ENCODE measurements around the gene RCAN2.
"Not testable (repeated sequence)": the region's sequence is repeated elsewhere in the genome, so short reads cannot be mapped to it uniquely, and the experiment has no call there.

Gene RCAN2

DNA sequence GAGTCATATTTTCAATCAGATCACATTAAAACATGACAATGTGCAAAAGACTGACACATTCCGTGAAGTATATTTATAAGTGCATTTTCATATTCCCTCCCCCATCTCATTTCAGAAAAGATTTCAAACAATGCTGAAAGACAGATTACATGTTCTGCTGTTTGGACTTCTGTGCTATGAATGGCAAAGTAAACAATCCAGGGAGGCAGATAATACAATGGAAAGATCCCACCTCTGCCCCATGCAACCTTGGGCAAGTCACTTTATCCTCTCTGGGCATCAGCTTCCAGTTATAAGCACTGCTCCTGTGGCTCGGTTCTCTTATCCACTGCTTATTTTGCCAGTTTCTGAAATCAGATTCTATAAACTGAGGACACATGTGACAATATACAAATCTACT, 110.2 kb downstream of the RCAN2 start:
- no peak for DNase-seq

DNA sequence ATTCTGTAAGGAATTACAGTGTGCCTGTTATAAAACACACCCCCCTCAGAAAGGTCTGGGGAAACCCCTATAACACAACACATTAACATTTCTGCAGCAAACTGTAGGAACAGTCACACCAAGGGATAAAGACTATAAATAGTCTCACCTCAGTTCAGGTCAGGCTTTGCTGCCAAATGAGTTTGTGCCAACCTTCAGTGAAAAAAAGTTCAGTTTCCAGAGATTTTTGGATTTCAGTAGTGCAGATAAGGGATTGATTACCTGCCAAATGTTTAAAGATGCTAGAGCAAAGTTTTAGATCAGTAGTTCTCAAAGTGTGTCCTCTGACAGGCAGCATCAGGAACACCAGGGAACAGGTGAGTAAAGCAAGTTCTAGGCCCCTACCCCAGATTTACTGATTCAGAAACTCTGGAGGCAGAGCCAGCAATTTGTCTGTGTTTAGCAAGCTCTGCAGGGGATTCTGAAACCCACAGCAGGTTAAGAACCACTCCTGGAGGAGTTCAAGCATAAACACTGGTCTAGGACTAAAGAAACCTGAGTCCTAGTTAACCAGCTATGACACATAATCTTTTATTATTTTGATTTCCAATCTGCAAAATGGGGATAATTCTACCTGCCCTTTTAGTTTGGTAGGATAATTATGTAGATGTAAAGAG, 111.0 kb downstream of the RCAN2 start:
- DNase-seq, result no peak

DNA sequence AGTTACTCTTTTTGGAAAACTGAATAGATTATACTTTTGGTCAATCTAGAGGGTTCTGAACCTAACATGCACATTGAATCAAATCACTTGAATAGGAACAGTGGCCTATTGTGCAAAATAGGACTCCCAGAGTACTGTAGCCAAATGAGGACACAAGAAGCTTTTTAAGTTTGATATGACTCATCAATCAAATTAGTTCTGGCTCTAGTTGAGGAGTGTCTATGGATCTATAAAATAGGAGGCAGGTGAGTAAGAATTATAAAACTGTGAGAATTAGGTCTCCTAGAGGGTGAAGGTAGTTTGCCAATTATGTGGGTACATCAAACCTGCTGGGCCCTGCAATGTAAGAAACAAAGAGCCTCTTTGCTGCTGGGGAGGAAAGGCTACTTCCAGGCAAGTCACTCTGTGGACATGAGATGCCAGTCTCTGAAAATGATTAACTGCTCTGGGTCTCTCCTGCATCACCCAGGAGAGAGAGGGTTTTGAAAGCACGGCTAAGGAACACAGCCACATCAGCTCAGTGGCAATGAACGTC, 112.3 kb downstream of the RCAN2 start:
- DNase-seq, result no peak

DNA sequence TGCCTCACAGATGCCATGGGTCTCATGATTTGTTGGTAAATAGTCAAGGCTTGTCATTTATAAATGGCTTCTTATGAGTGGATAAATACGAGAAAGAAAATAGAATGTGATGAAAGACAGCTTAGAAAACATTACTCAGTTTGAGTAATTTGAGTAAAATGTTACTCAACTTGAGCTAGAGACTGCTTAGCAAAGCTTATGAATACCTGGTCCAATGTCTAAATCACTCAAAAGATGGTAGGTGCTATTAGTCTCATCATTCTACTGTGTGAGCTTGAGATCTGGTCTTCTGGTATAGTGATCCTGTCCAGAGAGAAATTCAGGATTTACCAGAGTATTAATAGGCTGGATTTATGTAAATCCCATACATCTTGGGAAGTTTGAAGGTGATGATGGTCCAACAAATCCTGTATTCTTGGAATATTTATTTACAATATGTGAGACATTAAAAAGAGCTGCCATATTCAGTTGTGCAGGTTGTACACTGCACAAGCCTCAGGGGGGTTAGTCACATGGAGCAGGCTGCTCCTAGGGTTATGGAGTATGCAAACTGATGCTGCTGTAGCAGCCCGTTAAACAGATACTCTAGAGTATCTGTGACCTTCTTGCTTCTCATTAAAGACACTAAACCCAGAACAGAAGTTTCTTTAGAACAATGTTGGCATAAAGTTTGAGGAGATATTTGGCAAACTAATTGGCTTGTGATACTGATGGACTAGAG, 112.9 kb downstream of the RCAN2 start:
- no peak for DNase-seq

DNA sequence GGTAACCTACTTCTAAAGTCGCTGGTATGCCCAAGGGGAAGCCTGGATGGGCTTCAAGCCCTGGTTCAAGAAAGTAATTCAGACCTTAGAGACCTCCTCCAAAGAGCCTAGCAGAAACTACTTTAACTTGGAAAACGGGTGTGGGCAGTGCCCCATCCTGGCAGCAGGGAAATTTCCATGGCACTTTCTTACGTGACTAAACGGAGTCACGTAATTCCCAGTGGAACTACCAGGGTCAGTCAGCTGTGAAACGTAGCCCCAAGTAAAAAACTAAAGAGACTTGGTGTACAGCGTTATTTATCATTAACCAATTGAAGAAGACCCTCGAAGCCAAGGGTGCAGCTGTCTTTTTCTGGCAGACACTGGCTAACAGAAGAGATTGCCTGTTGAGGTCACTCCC, 114.0 kb downstream of the RCAN2 start:
- no peak for DNase-seq

DNA sequence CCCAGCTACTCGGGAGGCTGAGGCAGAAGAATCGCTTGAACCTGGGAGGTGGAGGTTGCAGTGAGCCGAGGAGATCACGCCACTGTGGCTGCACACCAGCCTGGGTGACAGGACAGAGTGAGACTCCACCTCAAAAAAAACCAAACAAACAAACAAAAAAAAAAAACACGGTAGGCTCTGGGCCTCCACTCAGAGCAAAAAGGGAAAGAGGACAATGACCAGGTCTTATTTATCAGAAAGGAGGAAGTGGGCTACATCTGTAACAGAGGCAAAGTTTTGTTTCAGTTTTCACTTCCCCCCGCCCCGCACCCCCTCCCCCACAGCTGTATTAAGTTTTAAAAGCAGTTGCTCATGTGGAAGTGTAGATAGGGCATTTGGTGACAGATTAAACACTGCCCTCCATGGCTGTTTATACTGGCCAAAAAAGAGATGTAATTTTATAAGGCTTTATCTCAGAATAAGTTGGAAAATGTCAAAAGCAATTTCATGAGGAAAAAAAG, 114.6 kb downstream of the RCAN2 start:
- no peak for DNase-seq

DNA sequence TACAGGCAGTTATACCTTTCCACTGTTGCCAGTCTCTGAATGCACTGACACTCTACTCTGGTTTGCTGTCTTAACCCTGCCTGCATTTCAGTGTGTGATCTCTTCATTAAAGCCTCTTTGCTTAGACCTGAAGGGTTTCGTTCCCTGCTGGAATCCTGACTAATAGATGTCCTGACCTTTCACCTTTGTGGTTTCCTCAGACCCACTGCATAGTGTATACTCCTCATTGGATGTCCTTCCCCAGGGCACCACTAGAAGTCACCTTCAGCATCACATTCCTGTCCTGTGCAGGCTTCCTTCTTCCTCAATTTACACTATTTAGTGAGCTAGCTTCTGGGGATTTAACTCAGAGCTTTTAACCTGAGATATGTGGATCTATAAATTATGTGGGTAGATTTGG, 120.6 kb downstream of the RCAN2 start:
- no peak for DNase-seq

DNA sequence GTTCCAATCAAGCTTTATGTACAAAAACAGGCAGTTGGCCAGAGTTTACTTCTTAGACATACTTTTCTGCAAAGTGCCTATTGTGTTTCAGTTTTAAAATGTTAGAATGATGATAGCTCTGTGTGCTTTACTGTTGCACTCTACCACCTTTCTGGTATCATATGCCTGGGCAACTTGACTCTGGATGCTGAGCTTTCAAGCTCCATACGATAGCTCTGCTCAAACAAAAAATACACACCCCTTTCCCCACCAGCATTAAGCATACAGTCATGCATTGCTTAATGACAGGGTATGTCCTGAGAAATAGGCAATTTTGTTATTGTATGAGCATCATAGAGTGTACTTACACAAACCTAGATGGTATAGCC, 123.1 kb downstream of the RCAN2 start:
- DNase-seq, result no peak

DNA sequence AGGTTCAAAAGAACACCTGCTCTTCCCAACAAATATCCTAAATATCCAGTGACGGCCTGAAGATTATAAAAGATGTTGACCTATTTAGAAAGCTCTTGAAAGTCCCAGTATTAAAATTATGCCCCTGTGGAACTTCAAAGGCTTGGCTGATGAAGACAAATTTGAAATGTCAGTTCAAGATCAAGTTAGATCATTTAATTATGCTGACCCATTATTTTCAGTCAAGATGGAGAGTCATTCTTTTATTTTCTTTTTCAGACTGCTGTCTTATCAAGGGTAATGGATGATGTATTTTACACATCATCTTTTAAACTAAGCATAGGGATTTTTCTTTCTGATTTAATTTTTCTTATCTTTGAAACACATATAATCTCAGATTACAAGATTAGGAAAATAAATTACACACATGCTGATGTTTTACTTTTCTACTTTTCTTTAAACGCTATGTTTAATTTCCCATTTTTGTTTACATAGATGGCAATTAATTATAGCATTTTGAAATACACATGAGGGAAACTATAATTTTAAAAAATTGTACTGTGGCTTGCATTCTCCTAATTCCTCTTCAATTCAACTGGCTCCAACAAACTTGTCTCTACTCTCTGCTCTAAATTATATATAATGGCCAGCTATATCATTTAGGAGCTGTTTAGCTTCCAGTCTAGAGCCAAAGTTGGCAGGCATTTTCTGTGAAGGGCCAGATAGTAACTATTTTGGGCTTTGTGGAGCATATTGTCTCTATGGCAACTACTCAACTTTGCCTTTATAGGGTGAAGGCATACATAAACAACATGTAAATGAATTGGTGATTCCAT, 123.7 kb downstream of the RCAN2 start:
- DNase-seq, result no peak

DNA sequence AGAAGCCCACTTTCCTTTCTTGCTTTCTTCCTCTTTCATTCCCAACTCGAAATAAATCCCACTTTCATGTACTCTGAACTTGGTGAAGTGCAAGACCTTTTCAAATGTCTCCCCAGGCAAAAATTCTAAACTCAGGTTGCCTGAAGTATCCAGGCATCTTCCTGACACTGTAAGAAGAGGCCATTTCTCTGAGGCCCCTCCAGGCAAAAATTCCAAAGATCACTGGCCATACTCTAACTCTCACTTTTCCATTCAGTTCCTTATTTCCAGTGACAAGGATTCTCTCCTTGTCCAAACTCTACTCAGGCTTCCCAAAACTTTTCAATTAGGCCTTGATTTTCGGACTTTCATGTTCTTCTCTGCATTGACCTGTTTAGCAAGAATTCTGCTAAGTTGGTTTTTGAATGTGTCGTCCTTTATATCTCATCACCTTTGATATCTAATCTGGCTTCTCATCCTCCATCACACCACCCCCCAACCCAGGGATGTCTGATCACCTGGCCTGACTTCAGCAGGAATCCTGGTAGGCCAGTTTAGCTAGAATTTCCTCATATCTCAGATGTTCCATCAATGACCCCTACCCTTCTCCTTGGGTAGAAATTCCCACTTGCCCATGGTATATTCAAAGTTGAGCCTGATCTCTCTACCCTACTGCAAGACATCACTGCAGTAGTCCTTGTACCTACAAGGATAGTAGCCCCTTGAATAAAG, 124.9 kb downstream of the RCAN2 start:
- no peak for DNase-seq

DNA sequence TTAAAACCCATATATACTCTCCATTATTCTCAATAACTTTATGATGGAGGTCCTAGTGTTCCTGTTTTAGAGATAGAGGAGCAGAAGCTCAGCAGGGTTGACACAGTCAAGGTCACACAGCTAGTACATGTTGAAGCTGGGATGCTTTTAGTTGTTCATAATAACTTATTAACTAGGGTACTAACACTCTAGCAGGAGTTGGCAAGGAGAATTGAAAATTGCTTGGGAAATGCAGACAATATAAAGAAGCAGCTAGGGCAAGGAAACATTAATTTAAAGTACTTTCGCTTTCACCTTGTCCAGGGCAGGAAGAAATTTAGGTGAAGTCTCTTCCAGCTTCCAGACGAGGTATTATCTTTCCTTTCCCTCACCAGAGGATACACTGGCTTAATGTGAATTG, 133.7 kb downstream of the RCAN2 start:
- DNase-seq, result no peak

DNA sequence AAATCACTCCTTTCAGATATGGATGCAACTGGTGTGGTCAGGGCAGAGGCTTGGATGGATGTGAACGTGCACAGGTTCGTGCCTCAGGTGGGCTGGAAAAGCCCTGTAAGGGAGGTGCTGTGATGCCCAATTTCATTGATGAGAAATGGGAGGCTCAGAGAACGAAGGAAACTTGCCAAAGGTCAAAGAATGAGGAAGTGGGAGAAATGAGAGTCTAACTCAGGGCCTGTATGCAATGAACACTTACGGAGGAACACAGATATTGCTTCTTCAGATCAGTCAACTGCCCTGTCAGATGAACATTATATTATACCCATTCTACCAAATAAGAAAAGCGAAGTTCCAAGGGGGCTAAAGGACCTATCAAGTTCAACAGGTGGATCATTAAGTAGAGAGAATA, 134.7 kb downstream of the RCAN2 start:
- no peak for DNase-seq

DNA sequence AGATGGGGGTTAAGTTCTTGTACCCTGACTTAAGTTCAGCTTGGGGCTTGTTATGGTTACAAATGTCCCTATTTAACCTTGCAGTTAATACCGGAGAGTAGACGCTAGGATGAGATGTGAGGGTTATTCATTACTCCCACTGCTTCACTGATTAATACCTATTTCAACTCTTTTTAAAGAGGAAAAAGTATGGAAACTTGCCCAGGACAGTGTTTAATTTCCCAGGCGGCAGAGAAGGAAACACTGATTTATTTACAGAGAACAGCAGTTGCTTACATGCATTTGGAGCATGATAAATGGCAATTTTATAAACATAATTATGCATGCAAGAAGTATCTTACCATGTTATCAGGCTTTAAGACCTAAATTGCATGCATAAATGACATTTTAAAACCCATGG, 137.7 kb downstream of the RCAN2 start:
- DNase-seq, result no peak

DNA sequence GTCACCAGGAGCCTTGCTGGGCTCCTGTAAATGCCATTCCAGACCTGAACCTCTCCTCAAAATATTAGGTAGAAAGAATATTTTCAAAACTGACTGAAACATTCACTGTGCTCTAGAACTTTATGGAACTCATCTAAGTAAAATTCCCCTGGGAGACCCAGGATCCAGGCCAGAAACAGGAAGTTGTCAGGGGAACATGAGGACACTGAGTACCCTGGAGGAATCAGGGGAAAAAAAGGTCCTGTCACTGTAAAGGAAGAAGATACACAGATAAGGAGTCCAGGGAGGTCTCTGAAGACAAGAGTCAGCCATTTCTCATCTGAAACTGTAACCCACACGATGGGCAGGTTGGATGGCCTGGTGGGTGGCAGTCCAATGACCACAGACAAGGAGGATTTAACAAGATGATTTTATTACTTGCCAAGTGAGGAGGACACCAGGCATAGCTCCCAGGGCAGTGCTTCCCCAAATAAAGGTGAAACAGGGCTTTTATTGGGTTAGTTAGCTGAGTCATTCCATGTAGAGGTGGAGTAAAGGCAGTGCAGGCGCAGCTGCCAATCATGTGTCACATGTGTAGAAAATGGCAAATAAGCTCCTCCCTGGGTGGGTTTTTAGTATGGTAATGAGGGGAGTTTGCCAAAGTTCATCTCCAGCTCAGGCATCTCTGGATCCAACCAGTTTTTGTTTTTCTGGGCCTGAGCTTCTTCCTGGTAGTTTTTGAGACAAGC, 138.5 kb downstream of the RCAN2 start:
- no peak for DNase-seq

DNA sequence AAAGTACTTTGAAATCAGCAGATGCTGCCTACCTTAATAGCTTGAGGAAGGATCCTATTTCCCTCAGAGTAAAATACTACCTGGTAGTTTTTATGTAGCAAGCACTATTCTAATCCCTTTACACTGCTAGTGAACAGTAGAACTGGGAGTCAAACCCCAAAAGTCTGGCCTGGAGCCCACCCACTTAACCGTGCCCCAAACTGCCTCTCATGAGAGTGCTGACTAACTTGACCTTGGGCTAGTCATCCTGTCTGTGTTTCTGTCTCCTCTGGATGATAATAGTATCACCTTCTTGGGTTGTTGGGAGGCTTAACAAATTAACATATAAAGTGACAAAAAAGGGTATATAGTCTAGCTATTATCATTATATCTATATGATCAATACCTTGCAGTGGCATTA, 140.5 kb downstream of the RCAN2 start:
- DNase-seq, result no peak

DNA sequence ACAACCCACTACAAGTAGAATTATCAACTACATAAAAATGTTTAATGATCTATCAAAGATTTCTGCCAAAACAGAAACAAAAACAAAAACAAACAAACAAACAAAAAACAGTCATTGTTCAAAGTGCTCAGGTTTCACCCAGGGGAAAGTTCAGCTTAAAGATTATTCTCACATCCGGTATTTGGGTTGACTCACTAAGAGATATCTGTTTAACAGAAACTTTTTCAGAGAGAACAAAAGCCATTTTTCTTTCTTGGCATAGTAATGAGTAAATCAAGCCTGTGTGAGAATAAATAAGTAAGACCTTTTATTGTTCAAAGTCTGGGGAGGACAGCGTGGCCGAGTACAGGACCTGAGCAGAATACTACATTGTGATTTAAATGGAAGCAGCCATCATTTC, 143.6 kb downstream of the RCAN2 start:
- DNase-seq, result no peak

DNA sequence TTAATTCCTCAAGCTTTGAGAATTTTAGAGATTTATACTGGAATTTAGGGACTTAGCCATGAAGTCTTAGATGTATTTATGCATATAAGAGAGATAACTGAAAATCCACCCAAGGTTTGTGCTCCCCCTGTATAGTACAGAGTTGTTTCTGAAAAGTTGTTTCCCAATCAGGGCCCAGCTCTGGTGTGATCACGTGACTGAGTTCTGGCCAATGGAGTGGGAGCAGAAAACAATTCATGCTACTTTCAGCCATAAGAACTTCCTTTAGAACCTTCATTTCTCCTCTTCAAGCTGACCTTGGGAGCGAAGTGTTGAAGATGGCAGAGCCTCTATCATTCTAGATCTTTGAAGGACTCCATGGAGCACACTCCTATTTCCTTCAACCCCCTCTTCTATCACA, 151.0 kb downstream of the RCAN2 start:
- no peak for DNase-seq

DNA sequence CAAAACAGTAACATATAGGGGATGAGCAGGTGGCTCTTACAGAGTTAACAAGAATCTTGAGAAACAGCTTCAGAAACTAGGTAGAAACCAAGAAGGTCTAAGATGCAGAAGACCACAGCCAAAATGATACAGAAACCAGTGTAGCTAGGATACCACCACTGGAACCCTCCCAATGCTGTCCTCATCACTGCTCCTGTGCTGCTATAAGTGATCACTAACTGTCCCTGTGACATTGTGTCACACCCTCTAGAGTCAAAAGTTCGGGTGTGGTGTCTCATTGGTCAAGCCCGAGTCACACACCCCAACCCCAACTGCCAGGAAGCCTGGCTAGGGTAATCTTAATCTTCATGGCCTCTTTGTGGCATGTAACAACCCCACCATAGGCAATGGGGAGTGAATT, 153.1 kb downstream of the RCAN2 start:
- no peak for DNase-seq

DNA sequence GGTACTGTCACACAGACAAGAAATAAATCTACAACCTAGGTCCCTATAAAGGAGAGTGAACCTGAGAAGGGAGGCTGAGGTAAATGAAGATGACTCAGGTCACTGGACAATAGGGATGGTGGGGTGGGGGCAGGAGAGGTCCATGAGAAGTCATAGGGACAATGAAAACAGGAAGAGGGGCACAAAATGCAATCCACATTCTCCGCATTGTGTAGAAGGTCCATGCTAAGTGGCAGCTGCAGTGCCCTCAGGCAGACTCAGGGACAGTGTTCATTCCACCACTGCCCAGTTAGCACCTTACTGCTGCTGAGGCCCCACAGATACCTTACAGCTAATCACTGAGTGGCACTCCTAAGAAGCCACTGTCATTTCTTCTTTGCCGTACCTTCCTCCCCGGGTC, 156.8 kb downstream of the RCAN2 start:
- no peak for DNase-seq

DNA sequence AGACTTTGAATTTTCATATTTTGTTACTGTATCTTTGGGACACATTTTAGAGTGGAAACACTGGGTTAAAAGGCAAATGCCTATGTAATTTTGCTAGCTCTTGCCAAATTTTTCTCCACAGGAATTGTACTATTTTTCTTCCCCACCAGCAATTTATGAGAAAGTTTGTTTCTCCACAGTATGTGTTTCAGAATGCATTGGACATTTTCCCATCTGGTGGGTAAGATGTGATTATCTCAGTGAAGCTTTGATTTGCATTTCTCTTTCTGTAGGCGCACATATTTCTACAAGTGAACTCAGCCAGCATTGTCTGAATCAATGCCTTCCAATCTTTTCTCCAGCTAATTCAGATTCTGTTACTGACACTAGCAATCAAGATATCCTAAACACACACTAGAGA, 157.8 kb downstream of the RCAN2 start:
- DNase-seq, result no peak

DNA sequence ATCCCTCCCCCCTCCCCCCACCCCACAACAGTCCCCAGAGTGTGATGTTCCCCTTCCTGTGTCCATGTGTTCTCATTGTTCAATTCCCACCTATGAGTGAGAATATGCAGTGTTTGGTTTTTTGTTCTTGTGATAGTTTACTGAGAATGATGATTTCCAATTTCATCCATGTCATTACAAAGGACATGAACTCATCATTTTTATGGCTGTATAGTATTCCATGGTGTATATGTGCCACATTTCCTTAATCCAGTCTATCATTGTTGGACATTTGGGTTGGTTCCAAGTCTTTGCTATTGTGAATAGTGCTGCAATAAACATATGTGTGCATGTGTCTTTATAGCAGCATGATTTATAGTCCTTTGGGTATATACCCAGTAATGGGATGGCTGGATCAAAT, 158.8 kb downstream of the RCAN2 start:
- not testable (repeated sequence) for DNase-seq

DNA sequence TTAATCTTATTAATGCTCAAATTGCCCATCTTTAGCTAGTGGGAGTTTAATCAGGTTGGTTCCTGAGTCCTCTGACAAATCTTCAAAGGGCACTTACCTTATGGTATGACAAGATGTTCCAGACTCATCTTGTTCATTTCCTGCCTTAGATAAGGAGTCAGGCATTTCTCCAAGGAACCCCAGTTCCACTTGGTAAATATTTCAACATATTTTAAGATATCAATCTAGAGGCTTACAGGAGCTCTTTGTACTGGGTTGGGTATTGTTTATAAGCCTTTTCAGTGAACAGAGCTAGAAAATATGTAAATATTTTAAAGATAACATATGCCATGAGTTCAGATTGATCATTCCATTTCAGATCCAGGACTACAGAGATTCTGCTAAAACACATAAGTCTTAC, 159.8 kb downstream of the RCAN2 start:
- DNase-seq, result no peak
